Endothelial cell of umbilical vein (primary cell): ENCODE data around the gene SPINDOC.

Source experiments
- EZH2 ChIP-seq: IDR thresholded peaks from 2 replicates; pipeline ENCODE4 v1.6.1; 2012; ENCODE audit warnings: borderline replicate concordance, low read depth, mild to moderate bottlenecking, moderate library complexity, low read length, inconsistent platforms; ENCODE audit not compliant: severe bottlenecking
- JUN ChIP-seq: IDR thresholded peaks from 2 replicates; pipeline ENCODE4 v1.6.1; 2011; ENCODE audit warnings: borderline replicate concordance, low read depth; ENCODE audit not compliant: insufficient read length, insufficient read depth
- MAX ChIP-seq: IDR thresholded peaks from 2 replicates; pipeline ENCODE4 v1.6.1; 2011; ENCODE audit not compliant: insufficient read depth, insufficient read length
- POLR2AphosphoS5 ChIP-seq: IDR thresholded peaks from 2 replicates; pipeline ENCODE4 v1.6.1; 2012; ENCODE audit warnings: low read depth, mild to moderate bottlenecking, control low read depth, low read length, moderate library complexity; ENCODE audit not compliant: insufficient read depth
- TF ChIP-seq, protein P1 (sequence below), 2 donors: IDR thresholded peaks; 1 replicate in 1 of 2; 2 replicates in 1 of 2; pipeline ENCODE4 v1.5.1; 2011; ENCODE audit warnings: low read length in 2 of 2, mild to moderate bottlenecking in 2 of 2, moderate library complexity in 2 of 2, control low read depth in 1 of 2, inconsistent platforms in 1 of 2, low read depth in 1 of 2; ENCODE audit not compliant: insufficient read depth in 1 of 2; ENCODE audit errors: extremely low read depth in 1 of 2

GRCh38 chr11:63874511-63874910, 61.3 kb downstream of the SPINDOC start:
- TF ChIP-seq, protein P1, sequence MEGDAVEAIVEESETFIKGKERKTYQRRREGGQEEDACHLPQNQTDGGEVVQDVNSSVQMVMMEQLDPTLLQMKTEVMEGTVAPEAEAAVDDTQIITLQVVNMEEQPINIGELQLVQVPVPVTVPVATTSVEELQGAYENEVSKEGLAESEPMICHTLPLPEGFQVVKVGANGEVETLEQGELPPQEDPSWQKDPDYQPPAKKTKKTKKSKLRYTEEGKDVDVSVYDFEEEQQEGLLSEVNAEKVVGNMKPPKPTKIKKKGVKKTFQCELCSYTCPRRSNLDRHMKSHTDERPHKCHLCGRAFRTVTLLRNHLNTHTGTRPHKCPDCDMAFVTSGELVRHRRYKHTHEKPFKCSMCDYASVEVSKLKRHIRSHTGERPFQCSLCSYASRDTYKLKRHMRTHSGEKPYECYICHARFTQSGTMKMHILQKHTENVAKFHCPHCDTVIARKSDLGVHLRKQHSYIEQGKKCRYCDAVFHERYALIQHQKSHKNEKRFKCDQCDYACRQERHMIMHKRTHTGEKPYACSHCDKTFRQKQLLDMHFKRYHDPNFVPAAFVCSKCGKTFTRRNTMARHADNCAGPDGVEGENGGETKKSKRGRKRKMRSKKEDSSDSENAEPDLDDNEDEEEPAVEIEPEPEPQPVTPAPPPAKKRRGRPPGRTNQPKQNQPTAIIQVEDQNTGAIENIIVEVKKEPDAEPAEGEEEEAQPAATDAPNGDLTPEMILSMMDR (IDR thresholded peaks at IDR 0.05; ENCODE audit: extremely low read depth in 1 of 2, insufficient read depth in 1 of 2, low read depth in 1 of 2, low read length in 2 of 2), result no peak
- no peak for TF ChIP-seq EZH2
- no peak for TF ChIP-seq POLR2AphosphoS5
- no peak for TF ChIP-seq MAX
- no peak for TF ChIP-seq JUN
